Measurements from ENCODE around the gene ASB8.
A peak's percentile ranks its signal among the peaks of the same experiment; 100 is the strongest.
"Not testable (repeated sequence)": the region's sequence is repeated elsewhere in the genome, so short reads cannot be mapped to it uniquely, and the experiment has no call there.

The ASB8 gene

DNA sequence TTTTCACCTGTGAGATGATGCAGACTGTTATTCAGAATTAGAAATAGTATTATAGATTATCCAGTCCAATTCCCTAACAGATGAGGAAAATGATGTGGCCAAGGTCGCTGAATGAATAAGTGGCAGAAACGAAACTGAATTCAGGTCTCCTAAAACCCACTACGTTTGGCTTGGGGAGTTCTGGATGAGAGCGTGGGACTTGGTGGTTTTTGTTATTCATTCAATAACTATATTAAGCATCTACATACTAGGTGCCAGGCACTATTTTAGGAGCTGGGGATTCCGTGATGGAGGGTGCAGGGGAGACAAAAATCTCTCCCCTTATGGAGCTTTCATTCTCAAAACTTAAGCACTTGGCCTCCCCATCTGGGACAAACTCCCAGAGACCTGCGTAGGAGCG, 25.3 kb upstream of the ASB8 start:
- no peak for DNase-seq

DNA sequence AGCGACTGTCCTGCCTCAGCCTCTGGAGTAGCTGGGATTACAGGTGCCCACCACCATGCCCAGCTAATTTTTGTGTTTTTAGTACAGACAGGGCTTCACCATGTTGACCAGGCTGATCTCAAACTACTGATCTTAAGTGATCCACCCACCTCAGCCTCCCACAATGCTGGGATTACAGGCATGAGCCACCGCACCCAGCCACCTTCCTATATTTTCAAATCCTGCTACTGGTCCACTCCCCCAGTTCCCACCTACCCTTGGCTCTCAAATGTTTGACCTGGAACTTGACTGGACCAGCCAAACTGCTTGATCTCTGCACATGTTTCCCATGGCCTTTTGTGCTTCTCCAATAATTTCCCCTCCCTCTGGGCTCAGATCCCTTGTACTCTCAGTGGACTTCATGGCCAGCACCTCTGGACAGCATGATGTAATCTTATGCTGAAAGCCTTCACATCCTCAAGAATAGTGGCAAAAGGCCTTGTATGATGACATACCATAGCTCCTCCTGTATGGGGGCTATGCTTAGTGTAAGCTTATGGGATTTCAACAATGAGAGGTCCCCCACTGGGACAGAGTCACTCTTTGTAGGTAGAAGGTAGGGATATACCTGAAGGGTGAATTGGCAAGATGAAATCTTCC, 23.7 kb upstream of the ASB8 start:
- DNase-seq, result no peak

DNA sequence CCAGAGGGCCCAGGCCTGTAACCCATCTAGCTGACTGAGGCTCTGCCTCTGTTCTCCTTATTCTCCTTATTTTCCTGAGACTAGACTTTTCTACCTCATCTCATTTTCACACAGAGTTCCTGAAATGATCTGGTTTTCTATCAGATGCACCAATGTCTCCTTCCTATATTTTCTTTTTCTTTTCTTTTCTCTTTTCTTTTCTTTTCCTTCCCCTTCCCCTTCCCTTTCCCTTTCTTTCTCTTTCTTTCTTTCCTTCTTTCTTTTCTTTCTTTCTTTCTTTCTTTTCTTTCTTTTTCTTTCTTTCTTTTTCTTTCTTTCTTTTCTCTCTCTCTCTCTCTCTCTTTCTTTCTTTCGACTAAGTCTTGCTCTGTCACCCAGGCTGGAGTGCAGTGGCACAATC, 23.1 kb upstream of the ASB8 start:
- no peak for DNase-seq

DNA sequence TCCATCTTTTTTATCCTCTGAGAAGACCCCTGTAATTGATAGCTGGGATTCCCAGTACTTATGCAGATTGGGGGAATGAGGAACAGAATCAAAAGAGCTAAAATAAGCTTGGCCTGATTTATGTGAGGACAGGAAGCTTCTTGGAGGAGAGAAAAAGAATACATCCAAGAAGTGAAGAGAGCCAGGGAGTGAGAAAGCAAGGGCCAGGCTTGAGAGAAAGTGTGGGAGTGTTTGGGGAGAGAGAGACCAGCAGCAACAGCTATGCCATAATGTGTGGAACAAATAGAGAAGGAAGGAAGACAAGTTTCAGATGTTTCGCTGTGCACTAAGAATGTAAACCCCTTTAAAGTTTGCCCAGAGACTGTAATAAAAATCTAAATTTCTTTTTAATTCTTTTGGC, 22.2 kb upstream of the ASB8 start:
- DNase-seq, result no peak

DNA sequence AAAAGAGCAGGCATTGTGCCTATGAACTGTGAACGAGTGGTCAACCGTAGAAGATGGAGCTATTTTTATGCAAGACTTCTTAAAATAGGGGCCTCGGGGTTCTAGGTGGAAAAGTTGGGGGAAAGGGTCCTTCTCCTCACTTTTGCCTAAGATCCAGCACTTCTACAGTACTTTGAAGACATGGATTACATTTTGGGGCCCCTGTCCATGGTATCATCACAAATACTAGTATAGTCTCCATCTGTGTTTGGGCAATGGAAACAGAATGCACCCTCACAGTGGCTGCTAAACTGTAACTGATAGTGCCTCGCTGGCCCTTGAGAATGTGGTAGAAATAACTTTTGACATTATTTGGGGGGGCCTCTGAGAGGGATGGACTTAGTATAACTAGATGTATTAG, 20.7 kb upstream of the ASB8 start:
- DNase-seq, result no peak

DNA sequence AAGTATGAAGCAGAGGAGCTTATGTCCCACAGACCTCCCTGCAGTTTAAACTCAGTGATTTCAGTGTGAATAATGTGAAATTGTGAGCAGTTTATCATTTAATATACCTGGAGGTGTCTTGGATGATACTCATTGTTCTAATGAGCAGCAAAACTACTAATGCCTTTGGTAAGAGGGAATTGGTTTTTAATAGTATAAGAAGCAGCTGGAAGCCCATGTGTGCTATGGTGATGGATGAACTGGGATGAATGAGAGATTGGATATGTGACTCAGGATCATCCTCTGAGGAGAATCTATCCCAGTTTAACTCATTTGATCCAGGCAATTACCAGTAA, 19.1 kb upstream of the ASB8 start:
- DNase-seq, result no peak

DNA sequence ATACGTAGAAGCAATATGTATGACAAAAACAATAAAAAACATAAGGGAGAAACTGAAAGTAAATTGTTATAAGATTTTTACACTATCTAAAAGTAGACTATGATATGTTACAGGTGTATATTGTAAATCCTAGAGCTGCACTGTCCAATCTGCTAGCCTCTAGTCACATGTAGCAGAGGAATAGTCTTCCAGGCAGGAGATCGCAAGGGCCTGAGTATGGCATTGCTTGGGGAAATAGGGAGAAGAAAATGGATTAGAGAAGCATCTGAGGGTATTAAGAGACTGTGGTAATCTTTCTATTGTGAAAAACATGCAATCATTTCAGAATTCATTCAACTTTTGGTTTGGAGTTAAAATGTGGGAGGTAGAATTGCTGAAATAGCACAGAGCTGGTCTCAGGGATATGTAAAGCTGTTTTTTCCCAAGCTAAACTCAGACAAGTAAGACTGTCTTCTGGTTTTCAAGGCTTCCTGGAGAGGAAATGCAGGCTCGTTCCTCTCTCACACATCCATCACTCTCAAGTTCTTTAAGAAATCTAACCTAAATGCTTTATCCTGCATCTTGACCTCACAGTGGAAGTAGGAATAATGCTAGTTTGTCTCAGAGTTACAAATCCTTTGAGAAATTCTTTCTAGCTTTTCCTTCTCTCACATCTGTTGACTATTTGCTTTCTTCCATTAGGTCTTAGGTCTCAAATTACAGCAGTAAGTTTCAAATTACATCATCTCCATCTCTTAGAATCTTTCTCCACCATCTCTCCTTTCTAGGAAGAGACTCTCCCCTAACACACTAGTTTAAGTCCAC, 18.5 kb upstream of the ASB8 start:
- no peak for DNase-seq

DNA sequence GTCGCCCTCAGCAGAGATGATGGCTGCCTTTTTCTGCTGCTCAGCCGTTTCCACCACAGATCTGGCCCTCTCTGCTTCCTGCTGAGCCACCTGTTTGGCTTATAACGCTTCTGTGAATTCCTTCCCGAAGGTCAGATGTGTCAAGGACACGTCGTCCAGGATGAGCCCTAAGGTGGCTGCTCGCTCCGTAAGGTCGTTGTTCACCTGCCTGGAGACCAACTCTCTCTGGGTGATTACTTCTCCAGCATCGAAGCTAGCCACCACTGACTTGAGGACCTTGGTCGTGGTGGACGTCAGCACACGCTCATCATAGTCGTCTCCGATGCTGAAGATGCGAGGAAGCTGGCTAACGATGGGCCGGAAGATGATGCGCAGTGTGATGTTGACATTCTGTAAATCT, 11.7 kb upstream of the ASB8 start:
- no peak for DNase-seq

DNA sequence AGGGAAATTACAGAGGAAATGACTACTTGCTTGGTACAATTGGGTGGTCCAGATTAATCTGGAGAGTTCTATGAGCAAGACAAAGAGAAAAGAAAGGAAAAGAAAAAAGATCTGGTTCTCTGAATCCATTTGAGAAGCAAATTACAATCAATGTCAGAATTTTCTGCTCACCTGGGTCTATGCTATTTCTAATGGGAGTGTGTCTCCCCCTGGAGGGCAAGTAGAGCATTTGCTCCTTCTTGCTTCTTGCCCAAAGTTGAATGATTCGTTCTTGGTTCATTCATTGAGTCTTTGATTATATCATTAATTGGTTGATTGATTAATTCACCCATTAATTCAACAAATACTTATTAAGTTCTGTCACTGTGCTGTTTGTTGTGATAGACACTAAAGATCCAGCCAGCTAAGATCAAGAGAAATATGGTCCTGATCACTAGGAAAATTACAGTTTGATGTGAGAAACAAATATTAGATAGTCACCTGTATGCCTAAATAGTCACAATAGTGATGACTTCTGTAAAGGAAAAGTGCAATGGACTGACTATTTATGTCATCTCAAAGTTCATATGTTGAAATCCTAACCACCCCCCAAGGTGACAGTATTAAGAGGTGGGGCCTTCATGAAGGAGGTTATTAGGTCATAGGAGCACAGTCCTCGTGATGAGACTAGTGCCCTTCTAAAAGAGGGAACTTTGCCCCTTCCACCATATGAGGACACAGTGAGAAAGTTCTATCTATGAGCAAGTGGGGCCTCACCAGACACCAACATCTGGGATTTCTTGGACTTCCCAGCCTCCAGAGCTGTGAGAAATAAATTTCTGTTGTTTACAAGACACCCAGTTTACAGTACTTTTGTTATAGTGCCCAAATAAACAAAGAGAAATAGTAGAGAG, 8.0 kb upstream of the ASB8 start:
- peak; percentile 42 for DNase-seq

DNA sequence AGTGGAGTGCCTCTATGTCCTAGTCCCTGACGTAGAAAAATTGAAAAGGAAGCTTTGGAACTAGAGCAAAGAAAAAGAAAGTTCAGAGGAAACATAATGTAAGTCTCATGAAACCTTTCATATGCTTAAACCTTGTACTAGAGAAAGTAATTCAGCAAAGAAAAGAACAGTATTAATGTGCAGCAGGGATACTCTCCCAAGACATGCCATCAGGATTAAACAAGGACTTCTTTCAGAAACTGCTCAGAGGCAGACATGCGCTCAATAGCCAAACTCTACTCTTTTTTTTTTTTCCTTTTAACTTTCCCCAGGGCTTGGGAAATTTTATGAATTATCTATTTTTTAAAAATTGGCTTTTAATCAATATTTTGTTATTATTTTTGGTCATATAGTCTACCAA, 7.1 kb upstream of the ASB8 start:
- DNase-seq, result no peak

DNA sequence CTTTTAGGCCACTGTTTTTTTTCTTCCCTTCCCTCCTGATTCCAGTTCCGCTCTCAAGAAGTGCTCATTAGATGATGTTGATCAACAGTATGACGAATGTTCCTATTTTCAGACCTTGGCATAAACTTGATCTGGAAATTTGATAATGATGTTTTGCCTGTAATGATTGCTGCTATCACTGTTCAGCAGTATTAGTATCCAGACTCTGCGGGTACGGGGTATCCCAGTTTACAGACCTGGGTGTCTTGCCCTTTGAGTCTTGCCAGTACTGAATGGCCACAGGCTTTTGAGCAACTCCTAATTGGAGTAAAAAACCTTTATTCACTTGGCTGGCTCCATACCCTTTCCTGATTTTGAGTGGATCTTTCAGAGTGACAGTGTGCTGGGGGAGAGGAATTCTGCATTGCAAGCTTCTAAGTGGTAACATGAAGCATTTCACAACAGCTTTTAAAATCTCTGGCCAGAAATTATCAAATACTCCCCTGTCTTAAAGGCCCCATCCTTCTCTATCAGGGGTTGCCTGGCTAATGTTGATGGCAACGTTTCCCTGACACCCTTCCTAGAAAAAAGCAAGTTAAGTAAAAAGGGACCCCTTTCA, 5.9 kb upstream of the ASB8 start:
- DNase-seq, result no peak

DNA sequence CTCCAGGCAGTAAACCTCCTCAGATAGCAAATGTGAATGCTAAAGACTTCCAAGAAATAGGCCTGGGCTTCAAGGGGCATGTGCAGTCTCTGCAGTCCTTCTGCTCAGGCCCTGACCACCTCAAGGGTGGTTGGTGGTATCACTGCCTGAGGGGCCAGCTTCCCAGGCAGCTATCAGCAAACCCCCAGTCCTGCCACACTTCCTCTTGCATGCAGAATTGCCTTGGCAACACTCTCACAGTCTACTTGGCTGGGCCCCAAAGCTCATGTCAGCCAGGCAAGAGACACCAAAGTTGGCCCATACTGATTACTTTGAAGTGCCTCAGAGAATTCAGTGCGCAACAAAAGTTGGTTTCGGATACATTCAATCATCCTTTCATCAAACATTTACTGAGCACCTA, 3.5 kb upstream of the ASB8 start:
- DNase-seq, result no peak

DNA sequence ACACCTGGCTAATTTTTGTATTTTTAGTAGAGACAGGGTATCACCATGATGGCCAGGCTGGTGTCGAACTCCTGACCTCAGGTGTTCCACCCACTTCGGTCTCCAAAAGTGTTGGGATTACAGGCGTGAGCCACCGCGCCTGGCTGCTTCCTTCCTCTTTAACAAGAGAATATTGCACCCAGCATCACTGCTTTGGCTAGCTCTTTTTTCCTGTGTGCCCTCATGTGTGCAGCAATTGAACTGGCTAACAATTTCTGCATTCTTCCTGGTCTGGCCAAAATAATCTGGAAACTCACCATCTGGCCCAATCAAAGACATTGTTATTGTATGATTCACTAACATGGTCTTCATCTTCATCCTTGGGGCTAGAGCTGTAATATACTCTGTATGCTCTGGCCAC, 2.7 kb upstream of the ASB8 start:
- no peak for DNase-seq

DNA sequence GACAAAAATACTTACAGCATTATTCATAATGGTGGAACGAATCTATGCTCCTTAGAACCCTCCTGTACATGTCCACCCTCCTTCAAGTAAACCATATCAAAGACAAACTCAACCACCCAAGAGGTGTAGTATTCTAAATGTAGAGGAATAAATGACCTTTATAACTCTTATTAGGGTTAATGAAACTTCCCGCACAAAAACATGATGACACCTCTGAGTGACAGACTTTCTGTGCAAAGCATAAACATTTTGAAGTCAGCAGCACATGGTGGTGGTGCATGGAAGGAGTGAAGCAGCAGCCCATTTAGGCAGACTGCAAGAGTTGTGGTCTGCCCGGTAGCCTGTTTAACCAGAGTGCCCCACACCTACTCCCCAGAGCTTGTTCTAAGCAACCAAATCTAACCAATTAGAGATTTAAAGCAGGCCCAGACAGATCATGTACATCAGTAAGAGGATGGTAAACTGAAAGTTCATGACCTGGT, 615 bp upstream of the ASB8 start:
- no peak for DNase-seq

DNA sequence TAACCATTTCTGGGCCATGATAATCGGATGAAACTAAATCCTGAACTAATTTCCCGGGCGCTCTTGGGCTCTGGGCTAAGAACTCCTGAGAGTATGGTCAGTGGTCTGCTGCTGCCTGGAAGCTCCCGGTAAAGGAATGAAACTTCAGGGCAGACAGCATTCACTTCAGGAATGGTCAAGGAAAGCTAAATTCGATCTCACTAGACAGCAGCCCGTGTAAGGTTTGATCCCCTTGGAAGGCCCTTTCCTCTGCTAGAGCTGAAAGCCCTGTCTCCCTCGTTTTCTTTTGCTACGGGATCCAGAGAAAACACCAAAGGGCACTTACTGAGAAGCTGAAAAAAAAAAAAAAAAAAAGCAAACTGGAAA, 680 bp downstream of the ASB8 start:
- DNase-seq, result no peak

DNA sequence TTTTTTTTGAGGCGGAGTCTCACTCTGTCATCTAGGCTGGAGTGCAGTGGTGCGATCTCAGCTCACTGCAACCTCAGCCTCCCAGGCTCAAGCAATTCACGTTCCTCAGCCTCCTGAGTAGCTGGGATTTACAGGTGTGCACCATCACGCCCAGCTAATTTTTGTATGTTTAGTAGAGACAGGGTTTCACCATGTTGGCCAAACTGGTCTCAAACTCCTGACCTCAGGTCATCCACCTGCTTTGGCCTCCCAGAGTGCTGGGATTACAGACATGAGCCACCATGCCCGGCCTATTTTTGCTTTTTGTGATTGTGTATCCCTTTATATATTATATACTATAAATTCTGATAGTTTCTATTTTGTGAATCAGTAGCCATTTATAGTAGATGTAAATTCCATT, 1.5 kb downstream of the ASB8 start:
- not testable (repeated sequence) for DNase-seq

DNA sequence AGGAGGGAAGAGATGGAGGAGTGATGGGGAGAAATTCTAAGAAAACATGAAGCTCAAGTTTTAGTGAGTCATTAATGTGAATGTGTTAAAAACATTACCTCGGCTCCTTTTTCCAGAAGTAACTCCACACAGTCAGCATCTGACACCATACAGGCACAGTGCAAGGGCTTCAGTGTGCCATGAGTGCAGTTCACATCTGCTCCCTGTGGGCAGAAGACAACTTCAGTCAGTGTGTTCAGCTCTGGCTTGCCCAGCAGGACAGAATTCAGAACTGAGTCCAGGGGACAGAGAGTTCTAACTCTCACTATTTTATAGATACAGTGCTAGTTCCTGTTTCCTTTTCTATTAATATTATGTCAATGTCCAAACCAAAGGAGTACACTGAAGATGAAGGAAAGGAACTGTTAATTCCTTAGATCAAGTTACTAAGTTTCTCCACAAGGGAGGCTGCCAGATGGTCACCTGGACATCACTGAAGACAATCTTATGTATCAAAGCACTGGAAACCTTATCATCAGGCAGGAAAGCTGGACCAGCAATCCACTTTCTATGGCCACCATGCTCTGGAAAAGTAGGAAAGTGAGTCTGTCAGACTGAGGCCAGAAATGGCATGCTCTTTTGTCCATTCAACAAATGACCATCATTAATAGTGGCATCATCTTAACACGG, 6.1 kb downstream of the ASB8 start:
- no peak for DNase-seq

DNA sequence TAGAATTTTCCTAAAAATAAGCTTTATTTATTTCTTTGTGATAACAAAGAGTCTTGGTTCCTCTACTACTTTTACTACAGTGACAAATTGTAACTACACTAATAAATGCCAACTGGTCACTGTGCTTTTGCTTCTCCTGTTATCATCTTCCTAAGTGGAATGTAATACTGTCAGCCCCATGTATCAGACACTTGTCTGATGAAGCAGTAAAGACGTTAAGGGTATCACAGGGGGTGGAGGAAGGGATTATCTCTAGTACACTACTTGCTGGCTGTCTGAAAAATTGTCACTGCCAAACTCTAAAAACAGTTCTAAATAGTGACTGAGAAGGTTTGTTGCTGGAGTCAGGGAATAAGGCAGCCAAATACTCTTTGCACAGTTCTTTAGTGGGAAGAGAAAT, 11.3 kb downstream of the ASB8 start:
- no peak for DNase-seq

DNA sequence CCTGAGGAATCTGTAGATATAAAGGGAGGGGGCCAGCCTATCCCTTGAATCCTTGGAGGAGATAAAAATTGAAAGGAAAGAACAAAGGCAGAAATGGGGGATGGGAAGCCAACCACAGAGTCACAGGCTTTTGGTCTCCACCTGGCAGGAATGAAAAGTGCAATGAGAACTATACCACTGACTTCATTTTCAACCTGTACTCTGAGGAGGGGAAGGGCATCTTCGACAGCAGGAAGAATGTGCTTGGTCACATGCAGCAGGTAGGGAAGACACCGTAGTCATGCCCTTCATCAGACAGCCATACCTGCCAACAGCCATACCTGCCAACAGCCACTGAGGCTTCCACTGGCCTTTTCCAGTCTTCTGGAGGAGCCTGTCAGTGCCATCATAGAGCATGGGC, 13.4 kb downstream of the ASB8 start:
- DNase-seq, result no peak

DNA sequence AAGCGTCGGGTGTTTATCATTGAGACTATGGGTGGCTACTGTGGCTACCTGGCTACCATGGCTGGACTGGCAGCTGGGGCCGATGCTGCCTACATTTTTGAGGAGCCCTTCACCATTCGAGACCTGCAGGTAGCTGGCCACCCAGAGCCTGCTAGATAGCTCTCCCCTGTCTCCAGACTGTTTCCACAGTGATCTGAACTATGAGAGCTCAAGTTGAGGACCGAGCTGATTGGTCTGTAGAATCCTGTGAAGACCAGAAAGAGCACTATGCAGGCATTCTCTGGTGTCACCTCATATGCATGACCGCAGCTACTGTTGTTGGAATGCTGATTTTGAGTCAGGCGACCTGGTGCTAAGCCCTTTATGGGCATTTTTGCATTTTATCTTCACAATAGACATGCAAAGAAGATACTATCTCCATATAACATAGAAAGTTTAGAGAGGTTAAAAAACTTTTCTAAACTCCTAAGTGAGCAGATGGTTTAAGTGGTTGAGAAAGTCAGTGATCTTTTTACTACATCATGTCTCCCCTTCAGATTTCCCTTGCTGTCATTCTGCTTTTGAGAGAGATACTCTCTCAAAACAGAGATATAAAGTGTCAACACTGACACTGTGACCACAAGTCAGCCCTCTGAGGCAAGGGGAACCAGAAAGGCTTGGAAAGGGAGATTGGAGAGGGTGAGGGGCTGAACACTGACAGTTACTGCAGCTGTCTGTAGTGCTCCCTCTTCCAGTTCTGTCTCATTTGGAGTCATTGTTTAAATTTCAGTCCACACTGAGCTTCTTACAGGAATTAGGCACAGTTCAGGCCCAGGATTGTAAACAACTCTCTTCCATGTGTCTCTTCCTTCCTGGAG, 14.3 kb downstream of the ASB8 start:
- no peak for DNase-seq

DNA sequence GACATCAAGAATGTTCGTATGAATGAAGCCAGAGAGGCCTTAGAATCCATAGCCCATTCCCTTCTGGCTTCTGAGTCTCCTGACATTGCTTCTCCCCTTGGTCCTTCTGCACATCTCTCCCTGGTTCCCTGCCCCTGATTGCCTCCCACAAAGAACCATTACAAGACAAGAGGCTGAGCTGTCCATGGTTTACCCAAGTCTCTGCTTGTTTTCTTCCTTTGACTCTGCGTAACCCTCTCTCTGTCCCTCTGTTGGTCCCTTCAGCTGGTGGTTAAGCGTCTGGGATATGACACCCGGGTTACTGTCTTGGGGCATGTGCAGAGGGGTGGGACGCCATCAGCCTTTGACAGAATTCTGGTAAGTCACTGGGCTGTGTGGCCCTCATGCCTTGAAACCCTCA, 22.3 kb downstream of the ASB8 start:
- DNase-seq, result no peak

DNA sequence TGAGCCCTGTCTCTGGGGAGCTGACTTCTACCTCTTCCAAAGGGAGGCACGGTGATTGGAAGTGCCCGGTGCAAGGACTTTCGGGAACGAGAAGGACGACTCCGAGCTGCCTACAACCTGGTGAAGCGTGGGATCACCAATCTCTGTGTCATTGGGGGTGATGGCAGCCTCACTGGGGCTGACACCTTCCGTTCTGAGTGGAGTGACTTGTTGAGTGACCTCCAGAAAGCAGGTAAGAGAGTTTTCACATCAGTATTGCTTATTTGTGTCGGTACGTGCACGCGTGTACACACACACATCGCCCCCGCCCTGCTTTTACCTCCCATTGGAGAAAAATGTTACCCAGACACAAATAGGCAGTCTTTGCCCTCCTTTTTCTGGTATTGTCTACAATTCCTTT, 24.5 kb downstream of the ASB8 start:
- DNase-seq, result no peak
